ENCODE data around the gene LSM4. TPM values are rescaled to one million over a fixed set of nuclear protein-coding genes. Genes with fewer than 3 reads are reported as not detected.

The LSM4 gene
- total RNA-seq, 1 experiment from 2014 or later: 713 TPM

- Histone ChIP-seq H3K4me2 (ENCODE audit: low read length) (no peak overlapping the region), H4K20me1 (ENCODE audit: low read length) (no peaks in the 10 kb centered on the region), H3K4me1 (ENCODE audit: insufficient read depth, low read length) (no peaks in the 10 kb centered on the region), H3K4me3 (ENCODE audit: low read length) (no peak overlapping the region), H2AFZ (ENCODE audit: low read length) (no peak overlapping the region), H3K9me2 (replicated peaks; ENCODE audit: low read length) (no peaks in the 10 kb centered on the region), H3K79me2 (ENCODE audit: low read length) (no peaks in the 10 kb centered on the region), H3K27ac (ENCODE audit: low read length) (no peak overlapping the region), H3K36me3 (ENCODE audit: low read depth, low read length) (no peaks in the 10 kb centered on the region), H3K9ac (ENCODE audit: low read length) (no peak overlapping the region), H3K27me3 (ENCODE audit: low read length) (no peaks in the 10 kb centered on the region), H3F3A (ENCODE audit: low read length, unreplicated experiment) (no peaks in the 10 kb centered on the region), H3K9me3 (ENCODE audit: low read length) (no peaks in the 10 kb centered on the region)
- ATAC-seq: no peak
- intact Hi-C loops (cut with micrococcal nuclease): no loop called here
- ChIA-PET POLR2A (ENCODE audit: unreplicated experiment) (no interaction called here), CTCF (no interaction called here)
- BruUV-seq (replicated peaks): no TSS peak
- DNase-seq: no peak
- TF ChIP-seq CTCF (conservative IDR thresholded peaks at IDR 0.05; ENCODE audit: low read depth, low read length): no peak
- TF ChIP-seq EZH2 (IDR thresholded peaks at IDR 0.05; ENCODE audit: low read length, unreplicated experiment): no peak
- TF ChIP-seq EZH2phosphoT487 (IDR thresholded peaks at IDR 0.05; ENCODE audit: borderline replicate concordance, low read length): no peak
Measured at GRCh38 chr19:18261474-18261873, 61.4 kb downstream of the LSM4 start.

GRCh38 chr19:18259893-18260292 is 63.0 kb downstream of the LSM4 start:
- Histone ChIP-seq H3K27ac (ENCODE audit: low read length) (no peak overlapping the region), H3K9ac (ENCODE audit: low read length) (no peak overlapping the region), H3K36me3 (ENCODE audit: low read depth, low read length) (no peaks in the 10 kb centered on the region), H3K9me2 (replicated peaks; ENCODE audit: low read length) (no peaks in the 10 kb centered on the region), H3F3A (ENCODE audit: low read length, unreplicated experiment) (no peaks in the 10 kb centered on the region), H3K27me3 (ENCODE audit: low read length) (no peaks in the 10 kb centered on the region), H3K4me2 (ENCODE audit: low read length) (no peak overlapping the region), H3K9me3 (ENCODE audit: low read length) (no peaks in the 10 kb centered on the region), H3K79me2 (ENCODE audit: low read length) (no peaks in the 10 kb centered on the region), H4K20me1 (ENCODE audit: low read length) (no peaks in the 10 kb centered on the region), H3K4me1 (ENCODE audit: insufficient read depth, low read length) (no peaks in the 10 kb centered on the region; the same call in 1 of the 2 replicates), H2AFZ (ENCODE audit: low read length) (no peak overlapping the region), H3K4me3 (ENCODE audit: low read length) (no peak overlapping the region)
- no TSS peak for BruUV-seq (replicated peaks)
- intact Hi-C loops (cut with micrococcal nuclease): no loop called here
- CTCF ChIA-PET: no interaction called here
- no peak for DNase-seq
- POLR2A ChIA-PET (ENCODE audit: unreplicated experiment): no interaction called here
- TF ChIP-seq CTCF (conservative IDR thresholded peaks at IDR 0.05; ENCODE audit: low read depth, low read length) (no peak), EZH2phosphoT487 (IDR thresholded peaks at IDR 0.05; ENCODE audit: borderline replicate concordance, low read length) (no peak), EZH2 (IDR thresholded peaks at IDR 0.05; ENCODE audit: low read length, unreplicated experiment) (no peak)
- ATAC-seq: no peak

GRCh38 chr19:18257503-18258470 is 65.1 kb downstream of the LSM4 start:
- CTCF ChIA-PET: interaction anchor here (1.4 kb wide), 1 partner anchor 22 kb away, joined by 8 read pairs; no protein-coding TSS in a partner anchor

More at GRCh38 chr19:18257503-18258470, 65.1 kb downstream of the LSM4 start:
- Histone ChIP-seq H3K9ac (ENCODE audit: low read length) (no peak overlapping the region), H3K4me3 (ENCODE audit: low read length) (no peak overlapping the region), H4K20me1 (ENCODE audit: low read length) (no peaks in the 10 kb centered on the region), H3F3A (ENCODE audit: low read length, unreplicated experiment) (no peaks in the 10 kb centered on the region), H3K79me2 (ENCODE audit: low read length) (no peaks in the 10 kb centered on the region), H3K9me3 (ENCODE audit: low read length) (no peaks in the 10 kb centered on the region), H3K27me3 (ENCODE audit: low read length) (no peaks in the 10 kb centered on the region), H3K36me3 (ENCODE audit: low read depth, low read length) (no peaks in the 10 kb centered on the region), H3K4me2 (ENCODE audit: low read length) (no peak overlapping the region), H3K4me1 (ENCODE audit: insufficient read depth, low read length) (peaks cover 12% of the 10 kb centered on the region), H3K27ac (ENCODE audit: low read length) (no peak overlapping the region), H3K9me2 (replicated peaks; ENCODE audit: low read length) (no peaks in the 10 kb centered on the region), H2AFZ (ENCODE audit: low read length) (no peak overlapping the region)
- BruUV-seq (replicated peaks): no TSS peak
- intact Hi-C loops (cut with micrococcal nuclease): no loop called here
- TF ChIP-seq CTCF (conservative IDR thresholded peaks at IDR 0.05; ENCODE audit: low read depth, low read length): no peak
- TF ChIP-seq EZH2phosphoT487 (IDR thresholded peaks at IDR 0.05; ENCODE audit: borderline replicate concordance, low read length): no peak
- no peak for TF ChIP-seq EZH2 (IDR thresholded peaks at IDR 0.05; ENCODE audit: low read length, unreplicated experiment)
- ATAC-seq: no peak; the same call in 1 of the 2 replicates
- DNase-seq: no peak
- POLR2A ChIA-PET (ENCODE audit: unreplicated experiment): no interaction called here

All from PC-3 (cell line).